GM12864 (cell line): ENCODE data around the gene GET3.

Source experiments
- DNase-seq: peaks from one replicate; pipeline ENCODE4 v3.0.0-alpha.2; 2011; ENCODE audit warnings: low read depth
- H3K4me3 ChIP-seq: 2 replicates; pipeline ENCODE4 v1.5.1; 2011; ENCODE audit warnings: mild to moderate bottlenecking, low read depth, low read length, control low read depth
- TF ChIP-seq, protein P1 (sequence below): IDR thresholded peaks from 2 replicates; pipeline ENCODE4 v1.5.1; 2011; ENCODE audit warnings: low read depth, mild to moderate bottlenecking, moderate library complexity, low read length, control low read depth, inconsistent platforms; ENCODE audit errors: missing control alignments

The GET3 gene

DNA sequence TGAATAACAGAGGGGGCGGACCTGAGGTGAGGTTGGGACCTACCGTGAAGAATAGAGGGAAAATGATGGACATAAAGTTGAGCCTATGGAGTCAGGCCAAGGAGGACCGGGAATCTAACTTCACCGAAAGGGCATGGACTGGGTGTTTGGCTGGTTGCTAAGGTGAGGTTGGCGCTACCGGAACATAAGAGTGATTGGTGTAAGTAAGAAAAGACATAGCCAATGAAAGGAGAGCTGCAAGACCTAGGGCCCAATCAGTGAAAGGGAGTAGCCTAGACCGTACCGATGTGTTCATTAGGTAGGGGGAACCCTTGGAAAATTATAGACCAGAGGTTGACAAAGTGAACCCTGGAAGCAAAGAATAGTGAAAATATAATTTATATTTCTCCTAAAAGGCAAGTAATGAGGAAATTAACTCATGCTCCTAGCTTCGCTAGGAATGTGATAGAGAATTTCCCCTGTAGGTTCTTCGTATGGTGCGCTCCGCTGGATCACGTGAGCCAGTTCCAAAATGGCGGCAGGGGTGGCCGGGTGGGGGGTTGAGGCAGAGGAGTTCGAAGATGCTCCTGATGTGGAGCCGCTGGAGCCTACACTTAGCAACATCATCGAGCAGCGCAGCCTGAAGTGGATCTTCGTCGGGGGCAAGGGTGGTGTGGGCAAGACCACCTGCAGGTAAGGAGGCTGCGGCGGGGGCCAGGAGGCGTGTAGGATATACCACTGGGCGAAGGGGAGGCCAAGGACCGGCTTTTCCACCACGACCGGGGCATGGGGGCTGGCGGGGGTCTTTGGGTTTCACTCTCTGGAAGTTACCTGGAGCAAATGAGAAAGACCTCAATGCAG is at the start of gene GET3:
GET3 (plus strand) TSS at position 503 of the 840 bp plus-strand sequence; CDS start at position 512, 9 bp downstream.
- peak within 1 kb of the TSS; percentile 83 for H3K4me3 ChIP-seq
- DNase-seq = peak; percentile 95
- TF ChIP-seq, protein P1, sequence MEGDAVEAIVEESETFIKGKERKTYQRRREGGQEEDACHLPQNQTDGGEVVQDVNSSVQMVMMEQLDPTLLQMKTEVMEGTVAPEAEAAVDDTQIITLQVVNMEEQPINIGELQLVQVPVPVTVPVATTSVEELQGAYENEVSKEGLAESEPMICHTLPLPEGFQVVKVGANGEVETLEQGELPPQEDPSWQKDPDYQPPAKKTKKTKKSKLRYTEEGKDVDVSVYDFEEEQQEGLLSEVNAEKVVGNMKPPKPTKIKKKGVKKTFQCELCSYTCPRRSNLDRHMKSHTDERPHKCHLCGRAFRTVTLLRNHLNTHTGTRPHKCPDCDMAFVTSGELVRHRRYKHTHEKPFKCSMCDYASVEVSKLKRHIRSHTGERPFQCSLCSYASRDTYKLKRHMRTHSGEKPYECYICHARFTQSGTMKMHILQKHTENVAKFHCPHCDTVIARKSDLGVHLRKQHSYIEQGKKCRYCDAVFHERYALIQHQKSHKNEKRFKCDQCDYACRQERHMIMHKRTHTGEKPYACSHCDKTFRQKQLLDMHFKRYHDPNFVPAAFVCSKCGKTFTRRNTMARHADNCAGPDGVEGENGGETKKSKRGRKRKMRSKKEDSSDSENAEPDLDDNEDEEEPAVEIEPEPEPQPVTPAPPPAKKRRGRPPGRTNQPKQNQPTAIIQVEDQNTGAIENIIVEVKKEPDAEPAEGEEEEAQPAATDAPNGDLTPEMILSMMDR = no peak

DNA sequence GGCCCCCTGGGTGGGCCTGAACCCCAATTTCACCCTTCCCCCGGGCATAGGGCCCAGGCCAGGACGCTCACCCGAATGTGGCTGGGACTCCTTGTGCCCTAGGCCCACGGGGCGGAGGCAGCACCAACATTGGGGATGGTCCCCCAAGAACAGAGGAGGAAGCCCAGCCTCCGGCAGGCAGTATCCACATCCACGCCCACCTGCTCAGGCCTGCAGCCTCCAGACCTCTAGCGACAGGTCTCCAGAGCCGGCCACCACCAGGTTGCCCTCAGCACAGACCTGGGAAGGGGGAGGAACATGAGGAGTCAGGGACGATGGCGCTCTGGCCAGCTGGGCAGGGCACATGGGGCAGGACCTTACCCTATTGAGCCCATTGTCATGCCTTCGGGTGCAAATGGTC is 48.3 kb upstream of the GET3 start:
- TF ChIP-seq, protein P1 = no peak
- no peak overlapping the region for H3K4me3 ChIP-seq
- DNase-seq = no peak

DNA sequence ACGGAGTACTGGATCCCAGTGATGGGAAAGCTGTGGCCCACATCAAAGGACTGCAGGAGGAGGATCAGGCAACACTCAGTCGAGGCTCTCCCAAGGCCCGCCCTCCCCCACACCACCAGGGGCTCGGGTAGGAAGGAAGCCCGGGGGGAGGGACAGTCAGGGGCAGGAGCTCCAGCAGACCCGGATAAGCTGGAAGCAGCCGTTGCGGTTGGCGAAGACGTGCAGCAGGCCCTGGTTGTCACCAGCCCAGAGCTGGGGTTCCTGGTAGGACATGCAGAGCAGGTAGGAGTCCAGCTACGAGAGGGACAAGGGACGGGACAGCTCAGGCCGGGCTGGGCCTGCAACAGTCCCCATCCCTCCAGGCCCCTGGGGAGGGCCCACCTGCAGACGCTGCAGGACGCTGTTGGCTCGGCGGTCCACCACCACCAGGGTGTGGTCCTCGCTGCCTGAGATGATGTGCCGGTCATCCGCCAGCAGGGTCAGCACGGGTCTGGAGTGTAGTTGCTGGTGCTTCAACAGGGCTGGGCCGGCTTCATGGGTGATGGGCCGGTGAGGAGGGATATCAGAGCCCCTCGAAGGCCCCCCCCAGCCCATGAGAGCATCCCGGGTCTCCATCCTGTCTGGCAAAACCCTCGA is 47.6 kb upstream of the GET3 start:
- no peak overlapping the region for H3K4me3 ChIP-seq
- TF ChIP-seq, protein P1 = no peak
- DNase-seq = no peak

- H3K4me3 ChIP-seq = no peak overlapping the region
- TF ChIP-seq, protein P1 = no peak
- DNase-seq = no peak
Measured at GRCh38 chr19:12692960-12693359, 44.3 kb upstream of the GET3 start.

DNA sequence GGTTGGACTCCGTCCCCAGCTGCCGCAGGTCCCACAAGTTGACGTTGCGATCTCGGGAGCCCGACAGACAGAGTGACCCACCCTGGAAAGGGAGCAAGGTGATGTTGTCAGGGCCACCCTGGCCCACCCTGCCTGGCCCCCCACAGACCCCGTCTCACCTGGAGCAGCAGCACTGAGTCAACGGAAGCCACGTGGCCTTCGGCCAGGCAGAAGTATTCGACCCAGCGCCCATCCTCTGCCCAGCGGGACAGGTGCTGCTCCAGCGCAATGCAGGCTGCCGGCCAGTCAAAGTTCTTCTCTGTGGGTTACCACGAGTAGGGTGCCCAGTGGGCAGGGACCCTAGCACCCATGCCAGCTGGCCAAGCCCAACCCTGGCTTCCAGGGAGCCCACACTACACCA is 42.7 kb upstream of the GET3 start:
- no peak for DNase-seq
- H3K4me3 ChIP-seq = no peak overlapping the region
- TF ChIP-seq, protein P1 = no peak

- TF ChIP-seq, protein P1 = no peak
- H3K4me3 ChIP-seq = no peak overlapping the region
- no peak for DNase-seq
Measured at GRCh38 chr19:12695096-12695495, 42.2 kb upstream of the GET3 start.

GRCh38 chr19:12695514-12695913 is 41.8 kb upstream of the GET3 start:
- TF ChIP-seq, protein P1 = no peak
- no peak for DNase-seq
- H3K4me3 ChIP-seq = peak overlapping the region; percentile 95
